HEK293 (cell line): ENCODE measurements around the gene AKAP12.

Experiments used
- GLIS2 ChIP-seq: fragments of 450-650 bp; formaldehyde crosslinking; IDR thresholded peaks from 2 replicates; pipeline ENCODE4 v1.5.1; 2016; ENCODE audit warnings: missing biosample characterization, missing genetic modification characterization
- TRIM28 ChIP-seq: IDR thresholded peaks from 2 replicates; pipeline ENCODE4 v1.6.1; 2011; ENCODE audit warnings: low read length, control low read depth, borderline replicate concordance
- ZBTB7A ChIP-seq: fragments of 450-650 bp; formaldehyde crosslinking; IDR thresholded peaks from 2 replicates; pipeline ENCODE4 v1.5.1; 2016; ENCODE audit warnings: low read depth, missing biosample characterization, missing genetic modification characterization
- ZNF112 ChIP-seq: fragments of 450-650 bp; formaldehyde crosslinking; IDR thresholded peaks from 2 replicates; pipeline ENCODE4 v1.5.0; 2017; ENCODE audit warnings: missing biosample characterization, missing genetic modification characterization
- ZNF114 ChIP-seq: fragments of 450-650 bp; formaldehyde crosslinking; IDR thresholded peaks from 2 replicates; pipeline ENCODE4 v1.5.0; 2017; ENCODE audit warnings: missing biosample characterization, missing genetic modification characterization
- ZNF140 ChIP-seq: fragments of 450-650 bp; formaldehyde crosslinking; IDR thresholded peaks from 2 replicates; pipeline ENCODE4 v1.5.1; 2016; ENCODE audit warnings: missing biosample characterization, missing genetic modification characterization
- ZNF2 ChIP-seq: fragments of 450-650 bp; formaldehyde crosslinking; IDR thresholded peaks from 2 replicates; pipeline ENCODE4 v1.5.1; 2016; ENCODE audit warnings: missing biosample characterization, missing genetic modification characterization
- ZNF350 ChIP-seq: fragments of 450-650 bp; formaldehyde crosslinking; IDR thresholded peaks from 2 replicates; pipeline ENCODE4 v1.5.0; 2017; ENCODE audit warnings: missing biosample characterization, mild to moderate bottlenecking, missing genetic modification characterization
- ZNF560 ChIP-seq: fragments of 450-650 bp; formaldehyde crosslinking; IDR thresholded peaks from 2 replicates; pipeline ENCODE4 v1.5.1; 2017; ENCODE audit warnings: missing biosample characterization, missing genetic modification characterization, borderline replicate concordance
- ZNF610 ChIP-seq: fragments of 450-650 bp; formaldehyde crosslinking; IDR thresholded peaks from 2 replicates; pipeline ENCODE4 v1.5.1; 2016; ENCODE audit warnings: missing biosample characterization, missing genetic modification characterization, borderline replicate concordance
- ZNF621 ChIP-seq: fragments of 450-650 bp; formaldehyde crosslinking; IDR thresholded peaks from 2 replicates; pipeline ENCODE4 v1.5.1; 2017; ENCODE audit warnings: missing biosample characterization, missing genetic modification characterization
- ZXDB ChIP-seq: fragments of 450-650 bp; formaldehyde crosslinking; IDR thresholded peaks from 2 replicates; pipeline ENCODE4 v1.5.1; 2016; ENCODE audit warnings: missing biosample characterization, missing genetic modification characterization
- TF ChIP-seq, protein P1 (sequence below): fragments of 450-650 bp; formaldehyde crosslinking; IDR thresholded peaks from 2 replicates; pipeline ENCODE4 v1.5.1; 2016; ENCODE audit warnings: missing biosample characterization, missing genetic modification characterization
- TF ChIP-seq, protein P2 (sequence below): sonication (generic); formaldehyde crosslinking; IDR thresholded peaks from 2 replicates; pipeline ENCODE4 v1.8.1; 2022; ENCODE audit warnings: mild to moderate bottlenecking, moderate library complexity, missing genetic modification reagents
- TF ChIP-seq, protein P3 (sequence below): fragments of 450-650 bp; formaldehyde crosslinking; IDR thresholded peaks from 2 replicates; pipeline ENCODE4 v1.5.1; 2016; ENCODE audit warnings: missing biosample characterization, missing genetic modification characterization
- TF ChIP-seq, protein P4 (sequence below): fragments of 450-650 bp; formaldehyde crosslinking; IDR thresholded peaks from 2 replicates; pipeline ENCODE4 v1.5.1; 2016; ENCODE audit warnings: missing biosample characterization, missing genetic modification characterization
- TF ChIP-seq, protein P5 (sequence below): fragments of 450-650 bp; formaldehyde crosslinking; IDR thresholded peaks from 2 replicates; pipeline ENCODE4 v1.5.1; 2017; ENCODE audit warnings: missing biosample characterization, missing genetic modification characterization
- TF ChIP-seq, protein P6 (sequence below): fragments of 450-650 bp; formaldehyde crosslinking; conservative IDR thresholded peaks from 2 replicates; pipeline ENCODE4 v1.5.1; 2016; ENCODE audit warnings: low read depth, missing biosample characterization, missing genetic modification characterization
- TF ChIP-seq, protein P7 (sequence below): fragments of 450-650 bp; formaldehyde crosslinking; IDR thresholded peaks from 2 replicates; pipeline ENCODE4 v1.5.1; 2017; ENCODE audit warnings: missing biosample characterization, missing genetic modification characterization

Gene AKAP12

DNA sequence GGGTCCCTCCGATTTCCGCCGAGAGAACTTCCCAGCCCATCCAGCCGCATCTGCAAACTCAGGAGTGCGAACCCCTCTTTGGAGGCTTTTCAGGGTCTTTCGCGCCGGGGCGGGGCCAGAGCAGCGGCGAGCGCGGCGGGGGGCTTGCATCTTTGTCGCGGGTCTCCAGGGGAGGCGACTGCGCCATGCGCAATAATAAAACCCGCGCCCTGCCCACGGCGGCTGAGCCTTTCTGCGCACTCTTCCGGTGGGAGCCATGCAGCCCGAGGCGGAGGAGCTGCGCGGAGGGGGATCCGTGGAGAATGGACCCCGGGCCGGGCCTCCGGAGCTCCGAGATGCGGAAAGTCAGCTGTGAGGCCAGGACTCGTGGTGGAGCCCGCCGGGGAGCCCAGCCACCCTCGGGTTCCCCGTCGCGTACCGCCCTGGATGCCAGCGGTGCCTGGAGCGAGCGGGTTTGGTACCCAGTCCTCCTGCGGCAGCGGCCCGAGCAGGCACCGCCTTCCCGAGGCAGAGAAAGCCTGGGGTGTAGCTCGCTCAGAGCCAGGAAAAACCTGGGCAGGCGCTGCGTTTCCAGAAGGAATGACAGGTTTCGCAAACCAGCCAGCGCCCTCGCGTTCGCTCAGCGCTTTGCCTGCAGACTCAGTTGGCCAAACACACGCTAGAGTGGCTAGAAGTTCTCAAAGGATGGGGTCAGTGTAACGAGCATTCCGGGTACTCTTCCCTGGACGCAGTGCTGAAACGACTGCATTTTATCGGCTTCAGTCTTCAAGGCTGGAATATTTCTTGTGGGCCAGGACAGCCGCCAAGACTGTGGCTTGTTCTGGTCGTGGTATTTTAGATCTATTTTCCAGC lies 1.2 kb downstream of the AKAP12 start (continued):
- TF ChIP-seq, protein P1, sequence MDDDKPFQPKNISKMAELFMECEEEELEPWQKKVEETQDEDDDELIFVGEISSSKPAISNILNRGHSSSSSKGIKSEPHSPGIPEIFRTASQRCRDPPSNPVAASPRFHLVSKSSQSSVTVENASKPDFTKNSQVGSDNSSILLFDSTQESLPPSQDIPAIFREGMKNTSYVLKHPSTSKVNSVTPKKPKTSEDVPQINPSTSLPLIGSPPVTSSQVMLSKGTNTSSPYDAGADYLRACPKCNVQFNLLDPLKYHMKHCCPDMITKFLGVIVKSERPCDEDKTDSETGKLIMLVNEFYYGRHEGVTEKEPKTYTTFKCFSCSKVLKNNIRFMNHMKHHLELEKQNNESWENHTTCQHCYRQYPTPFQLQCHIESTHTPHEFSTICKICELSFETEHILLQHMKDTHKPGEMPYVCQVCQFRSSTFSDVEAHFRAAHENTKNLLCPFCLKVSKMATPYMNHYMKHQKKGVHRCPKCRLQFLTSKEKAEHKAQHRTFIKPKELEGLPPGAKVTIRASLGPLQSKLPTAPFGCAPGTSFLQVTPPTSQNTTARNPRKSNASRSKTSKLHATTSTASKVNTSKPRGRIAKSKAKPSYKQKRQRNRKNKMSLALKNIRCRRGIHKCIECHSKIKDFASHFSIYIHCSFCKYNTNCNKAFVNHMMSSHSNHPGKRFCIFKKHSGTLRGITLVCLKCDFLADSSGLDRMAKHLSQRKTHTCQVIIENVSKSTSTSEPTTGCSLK (tag by site-specific recombination): no peak
- TF ChIP-seq ZNF621 (tag by site-specific recombination): no peak
- peak; percentile 58; the same call in 1 of the 2 replicates for TF ChIP-seq ZBTB7A (tag by site-specific recombination)
- no peak for TF ChIP-seq ZNF140
- TF ChIP-seq ZNF350 (tag by site-specific recombination): no peak
- TF ChIP-seq, protein P2, sequence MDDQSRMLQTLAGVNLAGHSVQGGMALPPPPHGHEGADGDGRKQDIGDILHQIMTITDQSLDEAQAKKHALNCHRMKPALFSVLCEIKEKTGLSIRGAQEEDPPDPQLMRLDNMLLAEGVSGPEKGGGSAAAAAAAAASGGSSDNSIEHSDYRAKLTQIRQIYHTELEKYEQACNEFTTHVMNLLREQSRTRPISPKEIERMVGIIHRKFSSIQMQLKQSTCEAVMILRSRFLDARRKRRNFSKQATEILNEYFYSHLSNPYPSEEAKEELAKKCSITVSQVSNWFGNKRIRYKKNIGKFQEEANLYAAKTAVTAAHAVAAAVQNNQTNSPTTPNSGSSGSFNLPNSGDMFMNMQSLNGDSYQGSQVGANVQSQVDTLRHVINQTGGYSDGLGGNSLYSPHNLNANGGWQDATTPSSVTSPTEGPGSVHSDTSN (CRISPR knock-in tag): no peak; the same call in 1 of the 2 replicates
- TF ChIP-seq, protein P3, sequence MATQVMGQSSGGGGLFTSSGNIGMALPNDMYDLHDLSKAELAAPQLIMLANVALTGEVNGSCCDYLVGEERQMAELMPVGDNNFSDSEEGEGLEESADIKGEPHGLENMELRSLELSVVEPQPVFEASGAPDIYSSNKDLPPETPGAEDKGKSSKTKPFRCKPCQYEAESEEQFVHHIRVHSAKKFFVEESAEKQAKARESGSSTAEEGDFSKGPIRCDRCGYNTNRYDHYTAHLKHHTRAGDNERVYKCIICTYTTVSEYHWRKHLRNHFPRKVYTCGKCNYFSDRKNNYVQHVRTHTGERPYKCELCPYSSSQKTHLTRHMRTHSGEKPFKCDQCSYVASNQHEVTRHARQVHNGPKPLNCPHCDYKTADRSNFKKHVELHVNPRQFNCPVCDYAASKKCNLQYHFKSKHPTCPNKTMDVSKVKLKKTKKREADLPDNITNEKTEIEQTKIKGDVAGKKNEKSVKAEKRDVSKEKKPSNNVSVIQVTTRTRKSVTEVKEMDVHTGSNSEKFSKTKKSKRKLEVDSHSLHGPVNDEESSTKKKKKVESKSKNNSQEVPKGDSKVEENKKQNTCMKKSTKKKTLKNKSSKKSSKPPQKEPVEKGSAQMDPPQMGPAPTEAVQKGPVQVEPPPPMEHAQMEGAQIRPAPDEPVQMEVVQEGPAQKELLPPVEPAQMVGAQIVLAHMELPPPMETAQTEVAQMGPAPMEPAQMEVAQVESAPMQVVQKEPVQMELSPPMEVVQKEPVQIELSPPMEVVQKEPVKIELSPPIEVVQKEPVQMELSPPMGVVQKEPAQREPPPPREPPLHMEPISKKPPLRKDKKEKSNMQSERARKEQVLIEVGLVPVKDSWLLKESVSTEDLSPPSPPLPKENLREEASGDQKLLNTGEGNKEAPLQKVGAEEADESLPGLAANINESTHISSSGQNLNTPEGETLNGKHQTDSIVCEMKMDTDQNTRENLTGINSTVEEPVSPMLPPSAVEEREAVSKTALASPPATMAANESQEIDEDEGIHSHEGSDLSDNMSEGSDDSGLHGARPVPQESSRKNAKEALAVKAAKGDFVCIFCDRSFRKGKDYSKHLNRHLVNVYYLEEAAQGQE (tag by site-specific recombination): peak; percentile 89
- TF ChIP-seq ZXDB: peak; percentile 60
- peak; percentile 91 for TF ChIP-seq GLIS2
- TF ChIP-seq, protein P4, sequence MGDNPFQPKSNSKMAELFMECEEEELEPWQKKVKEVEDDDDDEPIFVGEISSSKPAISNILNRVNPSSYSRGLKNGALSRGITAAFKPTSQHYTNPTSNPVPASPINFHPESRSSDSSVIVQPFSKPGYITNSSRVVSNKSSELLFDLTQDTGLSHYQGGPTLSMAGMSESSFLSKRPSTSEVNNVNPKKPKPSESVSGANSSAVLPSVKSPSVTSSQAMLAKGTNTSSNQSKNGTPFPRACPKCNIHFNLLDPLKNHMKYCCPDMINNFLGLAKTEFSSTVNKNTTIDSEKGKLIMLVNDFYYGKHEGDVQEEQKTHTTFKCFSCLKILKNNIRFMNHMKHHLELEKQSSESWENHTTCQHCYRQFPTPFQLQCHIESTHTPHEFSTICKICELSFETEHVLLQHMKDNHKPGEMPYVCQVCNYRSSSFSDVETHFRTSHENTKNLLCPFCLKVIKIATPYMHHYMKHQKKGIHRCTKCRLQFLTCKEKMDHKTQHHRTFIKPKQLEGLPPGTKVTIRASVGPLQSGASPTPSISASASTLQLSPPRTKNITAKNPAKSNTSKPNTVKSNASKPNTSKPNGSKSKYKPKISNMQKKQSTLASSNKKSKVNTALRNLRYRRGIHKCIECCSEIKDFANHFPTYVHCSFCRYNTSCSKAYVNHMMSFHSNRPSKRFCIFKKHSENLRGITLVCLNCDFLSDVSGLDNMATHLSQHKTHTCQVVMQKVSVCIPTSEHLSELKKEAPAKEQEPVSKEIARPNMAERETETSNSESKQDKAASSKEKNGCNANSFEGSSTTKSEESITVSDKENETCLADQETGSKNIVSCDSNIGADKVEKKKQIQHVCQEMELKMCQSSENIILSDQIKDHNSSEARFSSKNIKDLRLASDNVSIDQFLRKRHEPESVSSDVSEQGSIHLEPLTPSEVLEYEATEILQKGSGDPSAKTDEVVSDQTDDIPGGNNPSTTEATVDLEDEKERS (tag by site-specific recombination): no peak
- TF ChIP-seq ZNF610: no peak
- no peak for TF ChIP-seq ZNF560
- TF ChIP-seq, protein P5, sequence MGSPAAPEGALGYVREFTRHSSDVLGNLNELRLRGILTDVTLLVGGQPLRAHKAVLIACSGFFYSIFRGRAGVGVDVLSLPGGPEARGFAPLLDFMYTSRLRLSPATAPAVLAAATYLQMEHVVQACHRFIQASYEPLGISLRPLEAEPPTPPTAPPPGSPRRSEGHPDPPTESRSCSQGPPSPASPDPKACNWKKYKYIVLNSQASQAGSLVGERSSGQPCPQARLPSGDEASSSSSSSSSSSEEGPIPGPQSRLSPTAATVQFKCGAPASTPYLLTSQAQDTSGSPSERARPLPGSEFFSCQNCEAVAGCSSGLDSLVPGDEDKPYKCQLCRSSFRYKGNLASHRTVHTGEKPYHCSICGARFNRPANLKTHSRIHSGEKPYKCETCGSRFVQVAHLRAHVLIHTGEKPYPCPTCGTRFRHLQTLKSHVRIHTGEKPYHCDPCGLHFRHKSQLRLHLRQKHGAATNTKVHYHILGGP (tag by site-specific recombination): no peak
- TF ChIP-seq ZNF112 (tag by site-specific recombination): no peak
- TF ChIP-seq ZNF2 (tag by site-specific recombination): peak; percentile 61; the same call in 1 of the 2 replicates
- TF ChIP-seq, protein P6, sequence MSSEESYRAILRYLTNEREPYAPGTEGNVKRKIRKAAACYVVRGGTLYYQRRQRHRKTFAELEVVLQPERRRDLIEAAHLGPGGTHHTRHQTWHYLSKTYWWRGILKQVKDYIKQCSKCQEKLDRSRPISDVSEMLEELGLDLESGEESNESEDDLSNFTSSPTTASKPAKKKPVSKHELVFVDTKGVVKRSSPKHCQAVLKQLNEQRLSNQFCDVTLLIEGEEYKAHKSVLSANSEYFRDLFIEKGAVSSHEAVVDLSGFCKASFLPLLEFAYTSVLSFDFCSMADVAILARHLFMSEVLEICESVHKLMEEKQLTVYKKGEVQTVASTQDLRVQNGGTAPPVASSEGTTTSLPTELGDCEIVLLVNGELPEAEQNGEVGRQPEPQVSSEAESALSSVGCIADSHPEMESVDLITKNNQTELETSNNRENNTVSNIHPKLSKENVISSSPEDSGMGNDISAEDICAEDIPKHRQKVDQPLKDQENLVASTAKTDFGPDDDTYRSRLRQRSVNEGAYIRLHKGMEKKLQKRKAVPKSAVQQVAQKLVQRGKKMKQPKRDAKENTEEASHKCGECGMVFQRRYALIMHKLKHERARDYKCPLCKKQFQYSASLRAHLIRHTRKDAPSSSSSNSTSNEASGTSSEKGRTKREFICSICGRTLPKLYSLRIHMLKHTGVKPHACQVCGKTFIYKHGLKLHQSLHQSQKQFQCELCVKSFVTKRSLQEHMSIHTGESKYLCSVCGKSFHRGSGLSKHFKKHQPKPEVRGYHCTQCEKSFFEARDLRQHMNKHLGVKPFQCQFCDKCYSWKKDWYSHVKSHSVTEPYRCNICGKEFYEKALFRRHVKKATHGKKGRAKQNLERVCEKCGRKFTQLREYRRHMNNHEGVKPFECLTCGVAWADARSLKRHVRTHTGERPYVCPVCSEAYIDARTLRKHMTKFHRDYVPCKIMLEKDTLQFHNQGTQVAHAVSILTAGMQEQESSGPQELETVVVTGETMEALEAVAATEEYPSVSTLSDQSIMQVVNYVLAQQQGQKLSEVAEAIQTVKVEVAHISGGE (tag by site-specific recombination): no peak; the same call in none of the 2 replicates
- no peak for TF ChIP-seq ZNF114
- TF ChIP-seq, protein P7, sequence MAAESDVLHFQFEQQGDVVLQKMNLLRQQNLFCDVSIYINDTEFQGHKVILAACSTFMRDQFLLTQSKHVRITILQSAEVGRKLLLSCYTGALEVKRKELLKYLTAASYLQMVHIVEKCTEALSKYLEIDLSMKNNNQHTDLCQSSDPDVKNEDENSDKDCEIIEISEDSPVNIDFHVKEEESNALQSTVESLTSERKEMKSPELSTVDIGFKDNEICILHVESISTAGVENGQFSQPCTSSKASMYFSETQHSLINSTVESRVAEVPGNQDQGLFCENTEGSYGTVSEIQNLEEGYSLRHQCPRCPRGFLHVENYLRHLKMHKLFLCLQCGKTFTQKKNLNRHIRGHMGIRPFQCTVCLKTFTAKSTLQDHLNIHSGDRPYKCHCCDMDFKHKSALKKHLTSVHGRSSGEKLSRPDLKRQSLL (tag by site-specific recombination): 0 out of 2 replicates have a peak, but pooled peaks have one; percentile 18
- peak; percentile 76; the same call in 1 of the 2 replicates for TF ChIP-seq TRIM28
